Fibroblast of pulmonary artery (primary cell): Measurements from ENCODE around the gene OR11G2.
"Not testable (repeated sequence)": the region's sequence is repeated elsewhere in the genome, so short reads cannot be mapped to it uniquely, and the experiment has no call there.

Experiments
- DNase-seq: peaks from one replicate; pipeline ENCODE4 v3.0.0-alpha.2; 2010; ENCODE audit warnings: low read depth
- H3K4me3 ChIP-seq: replicated peaks from 2 replicates; pipeline ENCODE4 v1.5.1; 2011; ENCODE audit warnings: low read depth, mild to moderate bottlenecking, control low read depth, low read length, moderate library complexity
- CTCF ChIP-seq: IDR thresholded peaks from 2 replicates; pipeline ENCODE4 v1.5.1; 2011; ENCODE audit warnings: mild to moderate bottlenecking, control low read depth, low read length, inconsistent platforms; ENCODE audit errors: missing control alignments

Gene OR11G2

GRCh38 chr14:20195911-20196310 lies 5.2 kb downstream of the OR11G2 start:
- no peak for DNase-seq
- no peak for TF ChIP-seq CTCF
- no peak overlapping the region for H3K4me3 ChIP-seq

- no peak for DNase-seq
- H3K4me3 ChIP-seq = no peak overlapping the region
- TF ChIP-seq CTCF = no peak
Measured at GRCh38 chr14:20197459-20197858, 6.8 kb downstream of the OR11G2 start.

GRCh38 chr14:20198991-20199390 lies 8.3 kb downstream of the OR11G2 start:
- no peak for TF ChIP-seq CTCF
- no peak for DNase-seq
- no peak overlapping the region for H3K4me3 ChIP-seq

- DNase-seq = no peak
- no peak overlapping the region for H3K4me3 ChIP-seq
- TF ChIP-seq CTCF = no peak
Measured at GRCh38 chr14:20204721-20205120, 14.0 kb downstream of the OR11G2 start.

GRCh38 chr14:20209595-20209994 lies 18.9 kb downstream of the OR11G2 start:
- no peak for TF ChIP-seq CTCF
- H3K4me3 ChIP-seq = no peak overlapping the region
- DNase-seq = no peak

- DNase-seq, H3K4me3 ChIP-seq: not testable (repeated sequence)
Measured at GRCh38 chr14:20212406-20212805, 21.7 kb downstream of the OR11G2 start.

GRCh38 chr14:20215196-20215595 lies 24.5 kb downstream of the OR11G2 start:
- DNase-seq = no peak
- no peak for TF ChIP-seq CTCF
- no peak overlapping the region for H3K4me3 ChIP-seq

- no peak for DNase-seq
- TF ChIP-seq CTCF = no peak
- no peak overlapping the region for H3K4me3 ChIP-seq
Measured at GRCh38 chr14:20219033-20219432, 28.3 kb downstream of the OR11G2 start.
